Smooth muscle cell (in vitro differentiated cells): ENCODE data around the gene TLR3. TPM values are rescaled to one million over a fixed set of nuclear protein-coding genes. Genes with fewer than 3 reads are reported as not detected.

Experiments
- DNase-seq: peaks from one replicate; lab custom pipeline; 2025; ENCODE audit not compliant: unreplicated experiment; lab: John Stamatoyannopoulos, UW
- H2AFZ ChIP-seq: fragments of 200-600 bp; sonication (generic); 2 replicates; pipeline ENCODE4 v1.6.0; 2016; ENCODE audit warnings: antibody characterized with exemption, low read depth, mild to moderate bottlenecking
- H3F3A ChIP-seq: fragments of 200-600 bp; sonication (generic); 2 replicates; pipeline ENCODE4 v1.6.0; 2017; ENCODE audit warnings: antibody characterized with exemption, low read depth
- H3K27ac ChIP-seq: fragments of 200-600 bp; sonication (generic); 2 replicates; pipeline ENCODE4 v1.5.1; 2016; ENCODE audit warnings: low read depth, mild to moderate bottlenecking
- H3K27me3 ChIP-seq: fragments of 200-600 bp; sonication (generic); 2 replicates; pipeline ENCODE4 v1.6.1; 2016; ENCODE audit warnings: low read depth, mild to moderate bottlenecking
- H3K36me3 ChIP-seq: fragments of 200-600 bp; sonication (generic); 2 replicates; pipeline ENCODE4 v1.5.1; 2016; ENCODE audit warnings: low read depth
- H3K4me1 ChIP-seq: fragments of 200-600 bp; sonication (generic); 2 replicates; pipeline ENCODE4 v1.5.1; 2016; ENCODE audit warnings: low read depth
- H3K4me2 ChIP-seq: fragments of 200-600 bp; sonication (generic); 2 replicates; pipeline ENCODE4 v1.6.0; 2016; ENCODE audit warnings: mild to moderate bottlenecking
- H3K4me3 ChIP-seq: fragments of 200-600 bp; sonication (generic); 2 replicates; pipeline ENCODE4 v1.5.1; 2016; ENCODE audit warnings: mild to moderate bottlenecking
- H3K79me2 ChIP-seq: fragments of 200-600 bp; sonication (generic); 2 replicates; pipeline ENCODE4 v1.6.0; 2016; ENCODE audit warnings: low read depth, mild to moderate bottlenecking
- H3K9ac ChIP-seq: fragments of 200-600 bp; sonication (generic); 2 replicates; pipeline ENCODE4 v1.6.0; 2016; ENCODE audit warnings: low read depth
- H3K9me3 ChIP-seq: fragments of 200-600 bp; sonication (generic); replicated peaks from 2 replicates; pipeline ENCODE4 v1.5.1; 2016; ENCODE audit warnings: low read depth
- H4K20me1 ChIP-seq: fragments of 200-600 bp; sonication (generic); 2 replicates; pipeline ENCODE4 v1.6.0; 2016; ENCODE audit warnings: low read depth
- WGBS: methylation state at CpG from one replicate; pipeline ENCODE4 v1.1.7; 2016; ENCODE audit warnings: low lambda C conversion rate; 5-methylcytosine and 5-hydroxymethylcytosine counted together
- polyA plus RNA-seq: library from polyadenylated mRNA; unstranded; fragments of >200 nt; fragmentation: Nextera tagmentation; extraction: Ambion mirVana; gene quantifications from 2 replicates; pipeline ENCODE4 v1.2.1, GENCODE V29; 2016
- total RNA-seq: library from RNA; depleted of rRNA; stranded (reverse); fragments of >200 nt; gene quantifications from 2 replicates; pipeline ENCODE4 v1.2.3, GENCODE V29; 2014
- TF ChIP-seq, protein P1 (sequence below): fragments of 200-600 bp; sonication (generic); IDR thresholded peaks from 2 replicates; pipeline ENCODE4 v1.5.1; 2017; ENCODE audit warnings: borderline replicate concordance, mild to moderate bottlenecking, antibody characterized with exemption; ENCODE audit not compliant: insufficient read depth, poor library complexity, severe bottlenecking

The TLR3 gene
- total RNA-seq, result 0.40 and 2.0 TPM in 2 replicates
- polyA plus RNA-seq, result 1.0 and 1.3 TPM in 2 replicates

DNA sequence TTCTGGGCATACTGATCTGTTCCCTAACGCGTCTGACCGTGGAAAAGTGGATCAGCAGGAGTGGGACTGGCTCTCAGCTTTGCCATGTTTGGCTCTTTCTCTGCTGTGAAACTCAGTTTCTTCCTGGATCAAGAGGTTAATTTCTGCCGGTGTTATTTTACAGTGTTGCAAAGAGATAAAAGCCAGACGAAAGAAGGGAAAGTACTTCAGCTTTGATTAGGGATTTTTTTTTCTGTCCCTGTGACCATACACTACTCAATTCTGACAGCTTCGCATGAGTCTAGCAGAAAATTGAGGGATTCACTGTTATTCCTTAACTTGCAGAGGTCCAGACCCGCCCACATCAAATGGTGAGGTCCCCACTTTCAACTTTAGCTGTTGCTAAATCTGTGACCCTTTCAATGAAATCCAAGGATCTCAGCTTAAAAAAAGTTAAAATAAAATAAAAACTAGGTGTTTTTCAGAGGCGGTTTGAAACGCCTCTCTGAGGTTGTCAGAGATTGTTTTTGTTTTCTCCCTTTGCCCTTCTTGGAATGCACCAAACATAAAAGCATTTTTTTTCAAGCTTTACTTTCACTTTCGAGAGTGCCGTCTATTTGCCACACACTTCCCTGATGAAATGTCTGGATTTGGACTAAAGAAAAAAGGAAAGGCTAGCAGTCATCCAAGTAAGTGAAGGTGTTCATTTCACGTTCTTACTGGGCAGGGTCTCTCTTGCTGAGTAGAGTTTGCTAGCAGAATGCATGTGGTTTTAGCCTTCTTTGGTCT is at the start of gene TLR3:
TSS of gene TLR3 (plus strand) at position 576 of the 768 bp plus-strand sequence. CDS start 7,464 bp downstream, outside the sequence.
- H3K9ac ChIP-seq, result peak within 1 kb of the TSS; percentile 26
- no peak for DNase-seq

GRCh38 chr4:186019269-186019668 is 49.7 kb upstream of the TLR3 start:
- H3K79me2 ChIP-seq, result no peaks in the 10 kb centered on the region
- H4K20me1 ChIP-seq, result no peaks in the 10 kb centered on the region
- H3K4me3 ChIP-seq, result no peak overlapping the region
- DNase-seq, result no peak
- H3K9me3 ChIP-seq, result no peaks in the 10 kb centered on the region
- H3K9ac ChIP-seq, result no peak overlapping the region
- H3K27ac ChIP-seq, result no peak overlapping the region
- H3K27me3 ChIP-seq, result no peaks in the 10 kb centered on the region
- no peaks in the 10 kb centered on the region for H3K4me1 ChIP-seq
- H3F3A ChIP-seq, result no peaks in the 10 kb centered on the region
- H2AFZ ChIP-seq, result no peak overlapping the region
- no peaks in the 10 kb centered on the region for H3K36me3 ChIP-seq
- TF ChIP-seq, protein P1, sequence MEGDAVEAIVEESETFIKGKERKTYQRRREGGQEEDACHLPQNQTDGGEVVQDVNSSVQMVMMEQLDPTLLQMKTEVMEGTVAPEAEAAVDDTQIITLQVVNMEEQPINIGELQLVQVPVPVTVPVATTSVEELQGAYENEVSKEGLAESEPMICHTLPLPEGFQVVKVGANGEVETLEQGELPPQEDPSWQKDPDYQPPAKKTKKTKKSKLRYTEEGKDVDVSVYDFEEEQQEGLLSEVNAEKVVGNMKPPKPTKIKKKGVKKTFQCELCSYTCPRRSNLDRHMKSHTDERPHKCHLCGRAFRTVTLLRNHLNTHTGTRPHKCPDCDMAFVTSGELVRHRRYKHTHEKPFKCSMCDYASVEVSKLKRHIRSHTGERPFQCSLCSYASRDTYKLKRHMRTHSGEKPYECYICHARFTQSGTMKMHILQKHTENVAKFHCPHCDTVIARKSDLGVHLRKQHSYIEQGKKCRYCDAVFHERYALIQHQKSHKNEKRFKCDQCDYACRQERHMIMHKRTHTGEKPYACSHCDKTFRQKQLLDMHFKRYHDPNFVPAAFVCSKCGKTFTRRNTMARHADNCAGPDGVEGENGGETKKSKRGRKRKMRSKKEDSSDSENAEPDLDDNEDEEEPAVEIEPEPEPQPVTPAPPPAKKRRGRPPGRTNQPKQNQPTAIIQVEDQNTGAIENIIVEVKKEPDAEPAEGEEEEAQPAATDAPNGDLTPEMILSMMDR, result no peak
- no peak overlapping the region for H3K4me2 ChIP-seq

More for the DNA sequence above, at the start of gene TLR3:
- H4K20me1 ChIP-seq, result no peaks in the 10 kb centered on the region
- no peaks in the 10 kb centered on the region for H3K36me3 ChIP-seq
- H3K4me3 ChIP-seq, result peak within 1 kb of the TSS; percentile 57
- WGBS, result 59% methylated on average over 12 of the region's 12 CpGs
- TF ChIP-seq, protein P1, result no peak
- H2AFZ ChIP-seq, result peak within 1 kb of the TSS; percentile 89
- H3K27ac ChIP-seq, result no peak within 1 kb of the TSS
- no peaks in the 10 kb centered on the region for H3F3A ChIP-seq
- H3K9me3 ChIP-seq, result no peaks in the 10 kb centered on the region
- H3K27me3 ChIP-seq, result no peaks in the 10 kb centered on the region
- no peaks in the 10 kb centered on the region for H3K79me2 ChIP-seq
- peak within 1 kb of the TSS; percentile 87 for H3K4me2 ChIP-seq
- peaks cover 11% of the 10 kb centered on the region for H3K4me1 ChIP-seq

GRCh38 chr4:186020106-186020792 is 48.7 kb upstream of the TLR3 start:
- Histone ChIP-seq H3K27ac (no peak overlapping the region), H3K4me1 (no peaks in the 10 kb centered on the region), H3K9ac (no peak overlapping the region), H3K4me2 (no peak overlapping the region), H3K79me2 (no peaks in the 10 kb centered on the region), H3F3A (no peaks in the 10 kb centered on the region), H3K27me3 (no peaks in the 10 kb centered on the region), H3K4me3 (no peak overlapping the region), H3K36me3 (no peaks in the 10 kb centered on the region), H4K20me1 (no peaks in the 10 kb centered on the region), H2AFZ (no peak overlapping the region), H3K9me3 (no peaks in the 10 kb centered on the region)
- DNase-seq, result no peak
- TF ChIP-seq, protein P1, result no peak
- WGBS, result 97% methylated on average over 17 of the region's 17 CpGs
